Activated CD8-positive, alpha-beta memory T cell treated with anti-CD3 and anti-CD28 coated beads, Interleukin-2, amount 50 U/mL, for 48 hours (primary cell): Measurements from ENCODE around the gene RGR.
"Not testable (repeated sequence)": the region's sequence is repeated elsewhere in the genome, so short reads cannot be mapped to it uniquely, and the experiment has no call there.

Source experiments
- DNase-seq: peaks from one replicate; pipeline ENCODE4 v3.0.0-alpha.2; 2020

RGR gene

GRCh38 chr10:84261236-84261915 is 16.5 kb downstream of the RGR start:
- DNase-seq: no peak

- DNase-seq: no peak
Observed at GRCh38 chr10:84262190-84262956, 17.5 kb downstream of the RGR start.

DNA sequence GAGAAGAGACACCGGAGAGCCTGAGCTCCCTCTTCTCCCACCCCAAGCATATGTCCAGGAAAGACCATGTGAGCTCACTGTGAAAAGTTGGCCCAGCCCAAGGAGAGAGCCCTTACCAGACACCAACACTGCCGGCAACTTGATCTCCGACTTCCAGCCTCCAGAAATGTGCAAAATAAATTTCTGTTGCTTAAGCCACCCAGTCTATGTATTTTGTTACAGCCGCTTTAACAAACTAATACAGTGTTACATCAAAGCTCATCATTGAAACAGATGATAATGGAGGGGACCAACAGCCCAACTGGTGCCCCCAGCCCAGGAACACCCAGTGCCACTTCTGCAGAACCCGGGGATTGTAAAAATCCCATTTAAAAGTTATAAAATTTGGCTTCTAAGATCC is 18.9 kb downstream of the RGR start:
- no peak for DNase-seq

- peak; percentile 84 for DNase-seq
Observed at GRCh38 chr10:84264611-84265141, 19.8 kb downstream of the RGR start.

DNA sequence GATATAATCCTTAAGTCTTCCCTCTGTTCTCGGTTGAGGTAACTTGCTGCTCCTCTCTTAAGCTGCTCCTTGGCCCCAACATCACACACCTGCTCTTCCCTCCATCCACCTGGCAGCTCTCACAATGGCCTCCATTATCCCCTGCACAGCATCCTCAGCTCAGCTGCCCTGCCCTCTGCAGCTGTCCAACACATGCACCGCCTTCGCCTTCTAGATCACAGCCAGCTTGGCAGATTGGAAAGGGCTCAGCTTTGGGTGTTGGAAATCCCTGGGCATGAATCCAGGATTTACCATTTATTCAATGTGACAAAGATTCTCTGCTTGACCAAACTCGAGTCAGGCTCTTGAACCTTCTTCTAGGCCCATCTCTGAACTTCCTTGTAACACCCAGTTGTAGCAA is 20.6 kb downstream of the RGR start:
- DNase-seq: no peak

GRCh38 chr10:84267503-84268126 is 22.8 kb downstream of the RGR start:
- peak; percentile 89 for DNase-seq

DNA sequence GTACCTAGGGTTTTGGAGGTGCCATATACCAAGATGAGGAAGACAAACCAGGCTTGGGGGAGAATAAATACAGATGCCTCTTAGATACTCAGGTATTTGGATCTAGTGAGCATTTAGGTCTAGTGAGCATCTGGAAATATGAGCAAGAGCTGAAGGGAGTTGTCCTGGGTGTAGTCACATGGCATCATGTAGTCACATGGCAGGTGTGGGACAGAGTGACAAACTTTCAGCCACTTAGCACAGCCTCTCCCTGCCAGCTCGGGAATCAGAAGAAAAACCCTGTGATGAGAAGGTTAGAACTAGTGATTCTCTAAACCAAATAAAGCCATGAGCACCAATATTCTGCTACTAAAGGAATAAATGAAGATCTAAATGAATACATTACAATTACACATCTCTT is 24.3 kb downstream of the RGR start:
- no peak for DNase-seq

- DNase-seq: no peak
Observed at GRCh38 chr10:84269773-84270172, 24.9 kb downstream of the RGR start.

GRCh38 chr10:84270708-84271107 is 25.9 kb downstream of the RGR start:
- DNase-seq: no peak

DNA sequence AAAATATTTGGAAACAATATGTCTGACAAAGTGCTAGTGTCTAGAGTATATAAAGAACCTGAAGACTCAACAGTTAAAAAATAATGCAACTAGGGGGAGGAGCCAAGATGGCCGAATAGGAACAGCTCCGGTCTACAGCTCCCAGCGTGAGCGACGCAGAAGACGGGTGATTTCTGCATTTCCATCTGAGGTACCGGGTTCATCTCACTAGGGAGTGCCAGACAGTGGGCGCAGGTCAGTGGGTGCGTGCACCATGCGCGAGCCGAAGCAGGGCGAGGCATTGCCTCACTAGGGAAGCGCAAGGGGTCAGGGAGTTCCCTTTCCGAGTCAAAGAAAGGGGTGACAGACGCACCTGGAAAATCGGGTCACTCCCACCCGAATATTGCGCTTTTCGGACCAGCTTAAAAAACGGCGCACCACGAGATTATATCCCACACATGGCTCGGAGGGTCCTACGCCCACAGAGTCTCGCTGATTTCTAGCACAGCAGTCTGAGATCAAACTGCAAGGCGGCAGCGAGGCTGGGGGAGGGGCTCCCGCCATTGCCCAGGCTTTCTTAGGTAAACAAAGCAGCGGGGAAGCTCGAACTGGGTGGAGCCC is 35.1 kb downstream of the RGR start:
- not testable (repeated sequence) for DNase-seq

GRCh38 chr10:84286695-84287094 is 41.8 kb downstream of the RGR start:
- no peak for DNase-seq

GRCh38 chr10:84288151-84288550 is 43.3 kb downstream of the RGR start:
- DNase-seq: no peak

- no peak for DNase-seq
Observed at GRCh38 chr10:84289521-84290200, 44.8 kb downstream of the RGR start.

GRCh38 chr10:84290235-84290634 is 45.4 kb downstream of the RGR start:
- DNase-seq: no peak

GRCh38 chr10:84291384-84291783 is 46.5 kb downstream of the RGR start:
- DNase-seq: no peak

DNA sequence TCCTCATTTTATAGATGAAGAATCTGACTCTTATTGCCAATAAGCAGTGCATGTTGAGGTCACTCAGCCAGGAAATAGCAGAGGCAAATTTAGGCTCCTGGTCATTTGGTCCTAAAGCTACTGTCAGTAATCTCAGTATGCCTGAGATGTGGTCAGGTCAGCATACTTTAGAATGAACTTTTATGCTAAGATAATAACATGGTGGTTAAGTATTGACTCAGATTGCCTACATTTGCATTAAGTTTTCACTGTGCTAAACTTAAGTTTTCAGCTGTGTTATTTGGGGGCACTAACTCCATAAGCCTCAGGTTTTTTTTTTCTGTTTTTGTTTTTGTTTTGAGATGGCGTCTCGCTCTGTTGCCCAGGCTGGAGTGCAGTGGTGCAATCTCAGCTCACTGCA is 47.6 kb downstream of the RGR start:
- no peak for DNase-seq

DNA sequence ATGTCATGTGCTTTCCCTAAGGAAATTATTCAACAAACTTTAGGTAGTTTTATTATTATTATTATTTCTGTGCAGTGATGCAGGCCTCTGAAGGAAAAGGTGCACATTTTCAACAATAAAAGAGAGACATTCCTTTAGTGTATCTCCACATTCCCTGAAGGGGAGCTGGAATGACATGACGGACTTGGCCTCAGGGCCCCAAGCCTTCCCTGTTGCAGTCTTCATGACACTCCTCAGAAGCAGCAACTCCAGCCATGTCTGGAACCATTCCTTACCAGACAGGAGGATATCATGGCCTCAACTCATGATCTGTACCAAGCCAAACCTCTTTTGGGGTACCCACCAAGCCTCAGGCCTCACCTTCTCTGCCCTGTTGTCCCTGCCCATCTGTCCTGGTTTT is 48.3 kb downstream of the RGR start:
- DNase-seq: no peak

DNA sequence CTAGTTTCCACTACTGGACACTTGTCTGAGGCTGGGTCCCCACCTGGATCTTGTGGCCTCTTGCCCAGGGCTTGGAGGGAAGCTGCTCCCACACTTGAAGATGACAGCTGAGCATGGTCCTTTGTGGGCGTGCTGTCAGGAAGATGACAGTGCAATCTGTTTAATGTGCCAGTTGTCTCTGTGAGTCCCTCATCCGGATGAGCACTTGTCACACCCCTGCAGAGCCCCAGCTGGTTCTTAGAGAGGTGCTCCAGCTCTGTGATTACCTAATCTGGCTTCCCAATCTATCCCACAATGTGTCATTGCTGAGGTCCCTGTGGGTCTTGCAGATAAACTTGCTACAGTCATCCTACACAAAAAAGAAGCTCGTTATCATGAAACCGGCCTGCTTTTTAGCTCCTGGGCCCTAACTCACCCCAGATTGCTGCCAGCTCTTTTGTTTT is 48.7 kb downstream of the RGR start:
- no peak for DNase-seq

DNA sequence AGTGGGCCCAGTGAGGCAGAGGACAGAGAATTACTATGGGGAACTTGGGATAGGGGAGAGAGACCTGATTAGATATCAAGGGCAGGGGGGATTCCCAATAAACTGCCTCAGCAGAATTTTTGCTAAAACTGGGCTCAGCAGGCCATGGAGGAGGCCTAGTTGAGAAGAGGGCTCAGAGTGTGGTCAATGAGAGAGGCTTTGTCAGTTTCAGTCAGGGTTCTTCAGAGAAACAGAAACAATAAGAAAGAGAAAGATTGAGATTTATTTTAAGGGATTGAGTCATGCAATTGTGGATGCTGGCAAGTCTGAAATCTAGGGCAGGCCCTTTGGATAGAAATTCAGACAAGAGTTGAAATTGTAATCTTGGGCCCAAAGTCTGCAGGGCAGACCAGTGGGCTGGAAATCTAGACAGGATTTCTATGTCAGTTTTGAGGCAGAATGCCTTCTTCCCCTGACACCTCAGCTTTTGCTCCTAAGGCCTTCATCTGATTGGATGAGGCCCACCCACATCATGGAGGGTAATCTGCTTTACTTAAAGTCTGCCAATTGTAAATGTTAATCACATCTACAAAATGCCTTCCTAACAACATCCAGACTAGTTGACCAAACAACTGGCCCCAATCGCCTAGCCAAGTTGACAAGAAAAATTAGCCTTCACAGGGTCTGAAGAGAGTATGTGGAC is 50.1 kb downstream of the RGR start:
- DNase-seq: no peak

GRCh38 chr10:84296091-84296981 is 51.5 kb downstream of the RGR start:
- no peak for DNase-seq

GRCh38 chr10:84298057-84298456 is 53.2 kb downstream of the RGR start:
- no peak for DNase-seq
